ENCODE data around the gene SHROOM3.

SHROOM3 gene

GRCh38 chr4:76545226-76545884, 110.3 kb downstream of the SHROOM3 start:
- DNase-seq: no peak

GRCh38 chr4:76546327-76546726, 111.3 kb downstream of the SHROOM3 start:
- no peak for DNase-seq

- DNase-seq: peak; percentile 59
Measured at GRCh38 chr4:76546759-76547742, 112.0 kb downstream of the SHROOM3 start.

- DNase-seq: no peak
Measured at GRCh38 chr4:76548704-76549103, 113.7 kb downstream of the SHROOM3 start.

GRCh38 chr4:76549765-76550164, 114.7 kb downstream of the SHROOM3 start:
- DNase-seq: no peak

- DNase-seq: no peak
Measured at GRCh38 chr4:76550966-76551780, 116.1 kb downstream of the SHROOM3 start.

- DNase-seq: no peak
Measured at GRCh38 chr4:76554630-76555029, 119.6 kb downstream of the SHROOM3 start.

GRCh38 chr4:76556452-76556851, 121.4 kb downstream of the SHROOM3 start:
- DNase-seq: no peak

GRCh38 chr4:76558396-76559235, 123.6 kb downstream of the SHROOM3 start:
- DNase-seq: peak; percentile 70

- DNase-seq: peak; percentile 70
Measured at GRCh38 chr4:76559236-76560071, 124.4 kb downstream of the SHROOM3 start.

- no peak for DNase-seq
Measured at GRCh38 chr4:76562161-76562560, 127.1 kb downstream of the SHROOM3 start.

GRCh38 chr4:76562836-76563453, 127.9 kb downstream of the SHROOM3 start:
- DNase-seq: no peak

GRCh38 chr4:76563454-76564122, 128.6 kb downstream of the SHROOM3 start:
- no peak for DNase-seq

GRCh38 chr4:76564123-76564915, 129.3 kb downstream of the SHROOM3 start:
- no peak for DNase-seq

- DNase-seq: no peak
Measured at GRCh38 chr4:76568262-76568661, 133.2 kb downstream of the SHROOM3 start.

- no peak for DNase-seq
Measured at GRCh38 chr4:76569225-76569624, 134.2 kb downstream of the SHROOM3 start.

- DNase-seq: no peak
Measured at GRCh38 chr4:76569706-76570105, 134.7 kb downstream of the SHROOM3 start.

- no peak for DNase-seq
Measured at GRCh38 chr4:76570141-76570973, 135.3 kb downstream of the SHROOM3 start.

All from eye (tissue), 1 donor.